ENCODE data around the gene APLF.

APLF gene

GRCh38 chr2:68467077-68467960, at the start of gene APLF, which contains the start of gene FBXO48:
TSS of gene APLF (plus strand) at chr2:68467585. CDS start at chr2:68467732, 147 bp downstream.
TSS of gene FBXO48 (minus strand) at chr2:68467294. CDS start at chr2:68465145, 2,149 bp downstream.
- Mint-ChIP-seq H3K27ac (peak within 1 kb of the TSS; percentile 97), H3K9me3 (no peaks in the 10 kb centered on the region), H3K27me3 (no peaks in the 10 kb centered on the region), H3K36me3 (ENCODE audit: low read depth) (no peaks in the 10 kb centered on the region), H3K4me1 (ENCODE audit: low read depth) (peaks cover 58% of the 10 kb centered on the region), H3K4me3 (peak within 1 kb of the TSS; percentile 96)

- no peak overlapping the region for H3K4me3 Mint-ChIP-seq
- H3K36me3 Mint-ChIP-seq (ENCODE audit: low read depth): no peaks in the 10 kb centered on the region
- no peaks in the 10 kb centered on the region for H3K27me3 Mint-ChIP-seq
- peaks cover 5% of the 10 kb centered on the region for H3K9me3 Mint-ChIP-seq
- H3K27ac Mint-ChIP-seq: peak overlapping the region; percentile 11
- peaks cover 38% of the 10 kb centered on the region for H3K4me1 Mint-ChIP-seq (ENCODE audit: low read depth)
Measured at GRCh38 chr2:68417926-68418325, 49.5 kb upstream of the APLF start.

GRCh38 chr2:68418419-68418818, 49.0 kb upstream of the APLF start:
- Mint-ChIP-seq H3K4me1 (ENCODE audit: low read depth) (peaks cover 36% of the 10 kb centered on the region), H3K9me3 (peaks cover 5% of the 10 kb centered on the region), H3K27me3 (no peaks in the 10 kb centered on the region), H3K27ac (no peak overlapping the region), H3K4me3 (no peak overlapping the region), H3K36me3 (ENCODE audit: low read depth) (no peaks in the 10 kb centered on the region)

- no peaks in the 10 kb centered on the region for H3K36me3 Mint-ChIP-seq (ENCODE audit: low read depth)
- H3K27ac Mint-ChIP-seq: no peak overlapping the region
- peaks cover 5% of the 10 kb centered on the region for H3K9me3 Mint-ChIP-seq
- H3K4me1 Mint-ChIP-seq (ENCODE audit: low read depth): peaks cover 33% of the 10 kb centered on the region
- no peak overlapping the region for H3K4me3 Mint-ChIP-seq
- no peaks in the 10 kb centered on the region for H3K27me3 Mint-ChIP-seq
Measured at GRCh38 chr2:68418855-68419254, 48.5 kb upstream of the APLF start.

GRCh38 chr2:68420254-68420910, 47.0 kb upstream of the APLF start:
- no peaks in the 10 kb centered on the region for H3K27me3 Mint-ChIP-seq
- no peak overlapping the region for H3K27ac Mint-ChIP-seq
- no peaks in the 10 kb centered on the region for H3K36me3 Mint-ChIP-seq (ENCODE audit: low read depth)
- H3K4me3 Mint-ChIP-seq: no peak overlapping the region
- peaks cover 33% of the 10 kb centered on the region for H3K4me1 Mint-ChIP-seq (ENCODE audit: low read depth)
- peaks cover 5% of the 10 kb centered on the region for H3K9me3 Mint-ChIP-seq

GRCh38 chr2:68423966-68424650, 43.3 kb upstream of the APLF start:
- Mint-ChIP-seq H3K4me3 (no peak overlapping the region), H3K27me3 (no peaks in the 10 kb centered on the region), H3K9me3 (peaks cover 5% of the 10 kb centered on the region), H3K4me1 (ENCODE audit: low read depth) (peaks cover 28% of the 10 kb centered on the region), H3K36me3 (ENCODE audit: low read depth) (no peaks in the 10 kb centered on the region), H3K27ac (no peak overlapping the region)

- no peaks in the 10 kb centered on the region for H3K27me3 Mint-ChIP-seq
- H3K4me3 Mint-ChIP-seq: no peak overlapping the region
- peaks cover 25% of the 10 kb centered on the region for H3K4me1 Mint-ChIP-seq (ENCODE audit: low read depth)
- no peaks in the 10 kb centered on the region for H3K36me3 Mint-ChIP-seq (ENCODE audit: low read depth)
- peaks cover 5% of the 10 kb centered on the region for H3K9me3 Mint-ChIP-seq
- no peak overlapping the region for H3K27ac Mint-ChIP-seq
Measured at GRCh38 chr2:68425503-68425902, 41.9 kb upstream of the APLF start.

- Mint-ChIP-seq H3K27me3 (no peaks in the 10 kb centered on the region), H3K9me3 (peaks cover 5% of the 10 kb centered on the region), H3K27ac (no peak overlapping the region), H3K4me3 (no peak overlapping the region), H3K36me3 (ENCODE audit: low read depth) (no peaks in the 10 kb centered on the region), H3K4me1 (ENCODE audit: low read depth) (peaks cover 24% of the 10 kb centered on the region)
Measured at GRCh38 chr2:68426446-68426845, 40.9 kb upstream of the APLF start.

- Mint-ChIP-seq H3K4me3 (no peak overlapping the region), H3K4me1 (ENCODE audit: low read depth) (peaks cover 18% of the 10 kb centered on the region), H3K27me3 (no peaks in the 10 kb centered on the region), H3K36me3 (ENCODE audit: low read depth) (no peaks in the 10 kb centered on the region), H3K9me3 (peaks cover under 1% of the 10 kb centered on the region), H3K27ac (no peak overlapping the region)
Measured at GRCh38 chr2:68426848-68427579, 40.4 kb upstream of the APLF start.

- H3K36me3 Mint-ChIP-seq (ENCODE audit: low read depth): no peaks in the 10 kb centered on the region
- H3K27me3 Mint-ChIP-seq: no peaks in the 10 kb centered on the region
- H3K9me3 Mint-ChIP-seq: no peaks in the 10 kb centered on the region
- peaks cover 16% of the 10 kb centered on the region for H3K4me1 Mint-ChIP-seq (ENCODE audit: low read depth)
- H3K4me3 Mint-ChIP-seq: no peak overlapping the region
- H3K27ac Mint-ChIP-seq: no peak overlapping the region
Measured at GRCh38 chr2:68428126-68428525, 39.3 kb upstream of the APLF start.

- H3K27ac Mint-ChIP-seq: no peak overlapping the region
- no peaks in the 10 kb centered on the region for H3K9me3 Mint-ChIP-seq
- H3K36me3 Mint-ChIP-seq (ENCODE audit: low read depth): no peaks in the 10 kb centered on the region
- H3K4me3 Mint-ChIP-seq: no peak overlapping the region
- H3K27me3 Mint-ChIP-seq: no peaks in the 10 kb centered on the region
- peaks cover 16% of the 10 kb centered on the region for H3K4me1 Mint-ChIP-seq (ENCODE audit: low read depth)
Measured at GRCh38 chr2:68428746-68429145, 38.6 kb upstream of the APLF start.

GRCh38 chr2:68429311-68429826, 38.0 kb upstream of the APLF start:
- no peaks in the 10 kb centered on the region for H3K27me3 Mint-ChIP-seq
- no peak overlapping the region for H3K4me3 Mint-ChIP-seq
- H3K27ac Mint-ChIP-seq: no peak overlapping the region
- H3K36me3 Mint-ChIP-seq (ENCODE audit: low read depth): no peaks in the 10 kb centered on the region
- peaks cover 16% of the 10 kb centered on the region for H3K4me1 Mint-ChIP-seq (ENCODE audit: low read depth)
- no peaks in the 10 kb centered on the region for H3K9me3 Mint-ChIP-seq

- no peaks in the 10 kb centered on the region for H3K27me3 Mint-ChIP-seq
- peaks cover 16% of the 10 kb centered on the region for H3K4me1 Mint-ChIP-seq (ENCODE audit: low read depth)
- no peaks in the 10 kb centered on the region for H3K9me3 Mint-ChIP-seq
- no peaks in the 10 kb centered on the region for H3K36me3 Mint-ChIP-seq (ENCODE audit: low read depth)
- no peak overlapping the region for H3K4me3 Mint-ChIP-seq
- H3K27ac Mint-ChIP-seq: no peak overlapping the region
Measured at GRCh38 chr2:68431316-68431972, 35.9 kb upstream of the APLF start.
